H1 (cell line): Measurements from ENCODE around the gene CHP2. TPM values are rescaled to one million over a fixed set of nuclear protein-coding genes. Genes with fewer than 3 reads are reported as not detected.

Experiments used
- CHD7 ChIP-seq: fragments of 300-600 bp; sonication (generic); IDR thresholded peaks from 2 replicates; pipeline ENCODE4 v1.7.1; 2012; ENCODE audit warnings: low read length, moderate library complexity, mild to moderate bottlenecking, inconsistent platforms; ENCODE audit not compliant: insufficient replicate concordance
- polyA plus RNA-seq, 7 experiments: library from polyadenylated mRNA; depleted of rRNA in 3 of 7; stranded (reverse) in 5 of 7; unstranded in 2 of 7; fragments of >200 nt in 5 of 7; fragments of 200-250 nt in 2 of 7; gene quantifications; 1 replicate in 5 of 7; 2 replicates in 1 of 7; 4 replicates in 1 of 7; pipeline versions ENCODE4 v1.2.1 to v1.2.3, GENCODE V29; 2011 to 2013; ENCODE audit warnings: missing spikeins in 2 of 7, mixed read lengths in 2 of 7
- total RNA-seq: library from RNA; stranded (reverse); fragmentation: NEBNext Ultra II Directional; extraction: Animal tissue kit (Norgen Biotek cat#: 25700); gene quantifications from 2 replicates; pipeline ENCODE4 v1.2.1, GENCODE V29; 2021

The CHP2 gene
- total and polyA plus RNA-seq, 2 of the 8 experiments (the other 6 are each of a cell fraction or from before 2014, with no cell fraction given): 1.3 to 1.6 TPM

DNA sequence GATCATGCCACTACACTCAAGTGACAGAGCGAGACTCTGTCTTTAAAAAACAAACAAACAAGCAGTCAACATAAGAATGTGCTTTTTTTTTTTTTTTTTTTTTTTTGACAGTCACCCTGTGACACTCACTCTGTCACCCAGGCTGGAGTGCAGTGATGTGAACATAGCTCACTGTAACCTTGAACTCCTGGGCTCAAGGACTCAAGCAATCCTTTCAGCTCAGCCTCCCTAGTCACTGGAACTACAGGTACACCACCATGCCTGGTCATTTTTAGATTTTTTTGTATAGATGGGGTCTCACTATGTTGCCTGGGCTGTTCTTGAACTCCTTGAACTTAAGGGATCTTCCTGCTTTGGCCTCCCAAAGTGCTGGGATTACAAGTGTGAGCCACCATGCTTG is 15.3 kb upstream of the CHP2 start (continued):
- TF ChIP-seq CHD7: no peak
- TF ChIP-seq, all 59 proteins: peak for 0
